ENCODE data around the gene TULP3.

- no peak for TF ChIP-seq CTCF (IDR thresholded peaks at IDR 0.05)
- no peak for TF ChIP-seq POLR2AphosphoS5 (IDR thresholded peaks at IDR 0.05)
- no peak for TF ChIP-seq POLR2A (IDR thresholded peaks at IDR 0.05)
Measured at GRCh38 chr12:2939191-2939590, 48.5 kb downstream of the TULP3 start.
